Central memory CD8-positive, alpha-beta T cell (primary cell): ENCODE measurements around the gene CADPS2.
"Not testable (repeated sequence)": the region's sequence is repeated elsewhere in the genome, so short reads cannot be mapped to it uniquely, and the experiment has no call there.

ENCODE experiments used
- ATAC-seq: fragments of 150-1000 bp; cut with Tn5 transposase; replicated peaks from 2 replicates; pipeline ENCODE4 v1.10.0; 2022; ENCODE audit warnings: mild to moderate bottlenecking, moderate FRiP score, moderate number of reproducible peaks; ENCODE audit not compliant: poor library complexity, severe bottlenecking; ENCODE audit errors: extremely low read depth
- DNase-seq, 2 donors: peaks; one replicate each; pipeline ENCODE4 v3.0.0; 2021; ENCODE audit warnings: low spot score in 2 of 2
- H3K27ac Mint-ChIP-seq: one replicate; pipeline ENCODE4 v1.8.0; 2022; ENCODE audit warnings: low read depth, mild to moderate bottlenecking, moderate library complexity, mixed read lengths
- H3K27me3 Mint-ChIP-seq: one replicate; pipeline ENCODE4 v1.8.0; 2022; ENCODE audit warnings: mixed read lengths
- H3K36me3 Mint-ChIP-seq: one replicate; pipeline ENCODE4 v1.8.0; 2022; ENCODE audit warnings: mild to moderate bottlenecking, moderate library complexity, mixed read lengths; ENCODE audit not compliant: insufficient read depth
- H3K4me1 Mint-ChIP-seq: one replicate; pipeline ENCODE4 v1.8.0; 2022; ENCODE audit warnings: mixed read lengths
- H3K4me3 Mint-ChIP-seq: one replicate; pipeline ENCODE4 v1.8.0; 2022; ENCODE audit warnings: mild to moderate bottlenecking, moderate library complexity, mixed read lengths
- H3K9me3 Mint-ChIP-seq: one replicate; pipeline ENCODE4 v1.8.0; 2022; ENCODE audit warnings: mixed read lengths

The CADPS2 gene

GRCh38 chr7:122689346-122690109 is 196.7 kb downstream of the CADPS2 start:
- ATAC-seq = no peak
- Mint-ChIP-seq H3K4me1 (no peaks in the 10 kb centered on the region), H3K27ac (no peak overlapping the region), H3K4me3 (no peak overlapping the region), H3K27me3 (no peaks in the 10 kb centered on the region), H3K9me3 (peaks cover 7% of the 10 kb centered on the region), H3K36me3 (no peaks in the 10 kb centered on the region)
- DNase-seq = no peak

- H3K4me1 Mint-ChIP-seq = no peaks in the 10 kb centered on the region
- H3K36me3 Mint-ChIP-seq = no peaks in the 10 kb centered on the region
- H3K4me3 Mint-ChIP-seq = no peak overlapping the region
- H3K27ac Mint-ChIP-seq = no peak overlapping the region
- no peaks in the 10 kb centered on the region for H3K27me3 Mint-ChIP-seq
- ATAC-seq (no peak), DNase-seq (no peak)
- H3K9me3 Mint-ChIP-seq = no peaks in the 10 kb centered on the region
Observed at GRCh38 chr7:122688400-122688998, 197.8 kb downstream of the CADPS2 start.

GRCh38 chr7:122686360-122686878 is 199.8 kb downstream of the CADPS2 start:
- Mint-ChIP-seq H3K27ac (no peak overlapping the region), H3K4me3 (no peak overlapping the region), H3K36me3 (no peaks in the 10 kb centered on the region), H3K27me3 (no peaks in the 10 kb centered on the region), H3K9me3 (no peaks in the 10 kb centered on the region), H3K4me1 (no peaks in the 10 kb centered on the region)
- DNase-seq (no peak), ATAC-seq (no peak)

GRCh38 chr7:122684504-122684903 is 201.8 kb downstream of the CADPS2 start:
- ATAC-seq (no peak), DNase-seq (no peak)
- no peaks in the 10 kb centered on the region for H3K27me3 Mint-ChIP-seq
- H3K4me1 Mint-ChIP-seq = no peaks in the 10 kb centered on the region
- H3K36me3 Mint-ChIP-seq = no peaks in the 10 kb centered on the region
- no peak overlapping the region for H3K4me3 Mint-ChIP-seq
- H3K27ac Mint-ChIP-seq = no peak overlapping the region
- no peaks in the 10 kb centered on the region for H3K9me3 Mint-ChIP-seq

- DNase-seq (no peak), ATAC-seq (no peak)
- H3K9me3 Mint-ChIP-seq = no peaks in the 10 kb centered on the region
- H3K4me1 Mint-ChIP-seq = no peaks in the 10 kb centered on the region
- no peak overlapping the region for H3K27ac Mint-ChIP-seq
- no peaks in the 10 kb centered on the region for H3K36me3 Mint-ChIP-seq
- no peaks in the 10 kb centered on the region for H3K27me3 Mint-ChIP-seq
- no peak overlapping the region for H3K4me3 Mint-ChIP-seq
Observed at GRCh38 chr7:122682815-122683550, 203.3 kb downstream of the CADPS2 start.

GRCh38 chr7:122681186-122681585 is 205.1 kb downstream of the CADPS2 start:
- not testable (repeated sequence) for DNase-seq, H3K27me3 Mint-ChIP-seq, H3K36me3 Mint-ChIP-seq, H3K9me3 Mint-ChIP-seq, H3K4me3 Mint-ChIP-seq, H3K4me1 Mint-ChIP-seq, ATAC-seq, H3K27ac Mint-ChIP-seq

- ATAC-seq (no peak), DNase-seq (no peak)
- Mint-ChIP-seq H3K27ac (no peak overlapping the region), H3K4me3 (no peak overlapping the region), H3K9me3 (peaks cover 5% of the 10 kb centered on the region), H3K27me3 (no peaks in the 10 kb centered on the region), H3K4me1 (no peaks in the 10 kb centered on the region), H3K36me3 (no peaks in the 10 kb centered on the region)
Observed at GRCh38 chr7:122679813-122680212, 206.4 kb downstream of the CADPS2 start.

GRCh38 chr7:122679269-122679709 is 207.0 kb downstream of the CADPS2 start:
- not testable (repeated sequence) for H3K9me3 Mint-ChIP-seq, DNase-seq, H3K36me3 Mint-ChIP-seq, H3K4me1 Mint-ChIP-seq, H3K4me3 Mint-ChIP-seq, ATAC-seq, H3K27ac Mint-ChIP-seq, H3K27me3 Mint-ChIP-seq

- ATAC-seq (no peak), DNase-seq (no peak)
- Mint-ChIP-seq H3K4me3 (no peak overlapping the region), H3K4me1 (no peaks in the 10 kb centered on the region), H3K9me3 (peaks cover 5% of the 10 kb centered on the region), H3K27me3 (no peaks in the 10 kb centered on the region), H3K36me3 (no peaks in the 10 kb centered on the region), H3K27ac (no peak overlapping the region)
Observed at GRCh38 chr7:122677149-122677548, 209.1 kb downstream of the CADPS2 start.

DNA sequence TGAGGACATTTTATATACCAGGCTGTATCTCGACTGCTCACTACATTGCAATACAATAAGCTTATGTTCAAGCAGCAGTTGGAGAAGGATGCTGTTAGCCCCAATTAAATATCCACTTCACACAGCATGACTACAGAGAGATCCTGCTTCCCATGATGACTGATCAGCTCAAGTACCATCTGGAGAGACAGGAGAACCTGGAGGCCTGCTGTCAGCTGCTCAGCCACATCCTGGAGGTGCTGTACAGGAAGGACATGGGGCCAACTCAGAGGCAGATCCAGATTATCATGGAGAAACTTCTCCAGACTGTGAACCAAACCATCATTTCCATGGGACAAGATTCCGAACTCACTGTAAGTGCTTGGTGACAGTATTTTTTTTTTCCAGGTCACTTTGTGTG is 209.8 kb downstream of the CADPS2 start:
- Mint-ChIP-seq H3K9me3 (peaks cover 8% of the 10 kb centered on the region), H3K36me3 (no peaks in the 10 kb centered on the region), H3K27me3 (no peaks in the 10 kb centered on the region), H3K4me3 (no peak overlapping the region), H3K27ac (no peak overlapping the region), H3K4me1 (no peaks in the 10 kb centered on the region)
- ATAC-seq = no peak
- DNase-seq = no peak

- peaks cover 16% of the 10 kb centered on the region for H3K9me3 Mint-ChIP-seq
- DNase-seq (no peak), ATAC-seq (no peak)
- no peaks in the 10 kb centered on the region for H3K36me3 Mint-ChIP-seq
- H3K4me3 Mint-ChIP-seq = no peak overlapping the region
- no peak overlapping the region for H3K27ac Mint-ChIP-seq
- no peaks in the 10 kb centered on the region for H3K4me1 Mint-ChIP-seq
- H3K27me3 Mint-ChIP-seq = no peaks in the 10 kb centered on the region
Observed at GRCh38 chr7:122675621-122676020, 210.6 kb downstream of the CADPS2 start.

GRCh38 chr7:122675011-122675410 is 211.2 kb downstream of the CADPS2 start:
- Mint-ChIP-seq H3K27me3 (no peaks in the 10 kb centered on the region), H3K4me3 (no peak overlapping the region), H3K36me3 (no peaks in the 10 kb centered on the region), H3K4me1 (no peaks in the 10 kb centered on the region), H3K9me3 (peaks cover 16% of the 10 kb centered on the region), H3K27ac (no peak overlapping the region)
- DNase-seq = no peak
- no peak for ATAC-seq
